ENCODE results near the gene FADS6.

FADS6 gene

GRCh38 chr17:74900208-74900607, 6.8 kb upstream of the FADS6 start:
- Histone ChIP-seq H3K4me2 (ENCODE audit: low read length) (no peak overlapping the region), H3K4me1 (ENCODE audit: low read length) (no peaks in the 10 kb centered on the region), H3K27ac (ENCODE audit: low read length) (no peak overlapping the region), H3K9ac (ENCODE audit: low read length) (no peak overlapping the region), H3K4me3 (ENCODE audit: low read length) (no peak overlapping the region), H2AFZ (ENCODE audit: low read depth, low read length) (no peak overlapping the region), H3K79me2 (ENCODE audit: low read length) (no peaks in the 10 kb centered on the region), H3K27me3 (ENCODE audit: low read depth, low read length) (peaks cover 7% of the 10 kb centered on the region; the same call in 1 of the 2 replicates), H3K36me3 (replicated peaks; ENCODE audit: low read depth, low read length) (no peaks in the 10 kb centered on the region), H4K20me1 (ENCODE audit: insufficient read depth, low read length) (no peaks in the 10 kb centered on the region), H3K9me3 (ENCODE audit: insufficient read depth, low read length) (no peaks in the 10 kb centered on the region)
- TF ChIP-seq EZH2phosphoT487 (IDR thresholded peaks at IDR 0.05; ENCODE audit: low read depth), result no peak
- no peak for TF ChIP-seq CTCF (IDR thresholded peaks at IDR 0.05; ENCODE audit: low read depth, low read length)

GRCh38 chr17:74898376-74898946, 5.0 kb upstream of the FADS6 start:
- H3K4me2 ChIP-seq (ENCODE audit: low read length), result no peak overlapping the region
- H4K20me1 ChIP-seq (ENCODE audit: insufficient read depth, low read length), result no peaks in the 10 kb centered on the region
- no peaks in the 10 kb centered on the region for H3K4me1 ChIP-seq (ENCODE audit: low read length)
- H3K9me3 ChIP-seq (ENCODE audit: insufficient read depth, low read length), result no peaks in the 10 kb centered on the region
- H2AFZ ChIP-seq (ENCODE audit: low read depth, low read length), result no peak overlapping the region
- no peak for TF ChIP-seq EZH2phosphoT487 (IDR thresholded peaks at IDR 0.05; ENCODE audit: low read depth)
- no peak for TF ChIP-seq CTCF (IDR thresholded peaks at IDR 0.05; ENCODE audit: low read depth, low read length)
- H3K9ac ChIP-seq (ENCODE audit: low read length), result no peak overlapping the region
- H3K79me2 ChIP-seq (ENCODE audit: low read length), result no peaks in the 10 kb centered on the region
- H3K4me3 ChIP-seq (ENCODE audit: low read length), result no peak overlapping the region
- H3K36me3 ChIP-seq (replicated peaks; ENCODE audit: low read depth, low read length), result no peaks in the 10 kb centered on the region
- peaks cover 7% of the 10 kb centered on the region; the same call in 1 of the 2 replicates for H3K27me3 ChIP-seq (ENCODE audit: low read depth, low read length)
- H3K27ac ChIP-seq (ENCODE audit: low read length), result no peak overlapping the region

- Histone ChIP-seq H2AFZ (ENCODE audit: low read depth, low read length) (no peak overlapping the region), H3K4me3 (ENCODE audit: low read length) (no peak overlapping the region), H3K79me2 (ENCODE audit: low read length) (no peaks in the 10 kb centered on the region), H3K9me3 (ENCODE audit: insufficient read depth, low read length) (no peaks in the 10 kb centered on the region), H3K27ac (ENCODE audit: low read length) (no peak overlapping the region), H3K36me3 (replicated peaks; ENCODE audit: low read depth, low read length) (no peaks in the 10 kb centered on the region), H3K27me3 (ENCODE audit: low read depth, low read length) (peaks cover 7% of the 10 kb centered on the region; the same call in 1 of the 2 replicates), H4K20me1 (ENCODE audit: insufficient read depth, low read length) (no peaks in the 10 kb centered on the region), H3K4me2 (ENCODE audit: low read length) (no peak overlapping the region), H3K4me1 (ENCODE audit: low read length) (no peaks in the 10 kb centered on the region), H3K9ac (ENCODE audit: low read length) (no peak overlapping the region)
- no peak for TF ChIP-seq CTCF (IDR thresholded peaks at IDR 0.05; ENCODE audit: low read depth, low read length)
- TF ChIP-seq EZH2phosphoT487 (IDR thresholded peaks at IDR 0.05; ENCODE audit: low read depth), result no peak
Observed at GRCh38 chr17:74893936-74894671, 671 bp upstream of the FADS6 start.

GRCh38 chr17:74892013-74892841, 1.2 kb downstream of the FADS6 start:
- H3K27ac ChIP-seq (ENCODE audit: low read length), result no peak overlapping the region
- peaks cover 7% of the 10 kb centered on the region; the same call in 1 of the 2 replicates for H3K27me3 ChIP-seq (ENCODE audit: low read depth, low read length)
- no peak overlapping the region for H3K4me2 ChIP-seq (ENCODE audit: low read length)
- H3K9ac ChIP-seq (ENCODE audit: low read length), result no peak overlapping the region
- H3K4me3 ChIP-seq (ENCODE audit: low read length), result no peak overlapping the region
- H4K20me1 ChIP-seq (ENCODE audit: insufficient read depth, low read length), result no peaks in the 10 kb centered on the region
- H3K9me3 ChIP-seq (ENCODE audit: insufficient read depth, low read length), result no peaks in the 10 kb centered on the region
- H3K4me1 ChIP-seq (ENCODE audit: low read length), result no peaks in the 10 kb centered on the region
- H3K36me3 ChIP-seq (replicated peaks; ENCODE audit: low read depth, low read length), result no peaks in the 10 kb centered on the region
- H3K79me2 ChIP-seq (ENCODE audit: low read length), result no peaks in the 10 kb centered on the region
- no peak for TF ChIP-seq CTCF (IDR thresholded peaks at IDR 0.05; ENCODE audit: low read depth, low read length)
- no peak for TF ChIP-seq EZH2phosphoT487 (IDR thresholded peaks at IDR 0.05; ENCODE audit: low read depth)
- H2AFZ ChIP-seq (ENCODE audit: low read depth, low read length), result no peak overlapping the region
